H1 (cell line): ENCODE results near the gene IFT122. TPM values are rescaled to one million over a fixed set of nuclear protein-coding genes. Genes with fewer than 3 reads are reported as not detected.
A peak's percentile ranks its signal among the peaks of the same experiment; 100 is the strongest.

Source experiments
- CTCF ChIA-PET: fragments of 300-600 bp; sonication (Branson Sonifier 250); formaldehyde crosslinking; loops from one replicate; lab custom pipeline; 2021; ENCODE audit not compliant: partially characterized antibody; lab: Charles Lee
- POLR2A ChIA-PET: fragments of 300-600 bp; sonication (Branson Sonifier 250); formaldehyde crosslinking; loops from one replicate; lab custom pipeline; 2021; ENCODE audit warnings: inconsistent platforms; ENCODE audit not compliant: partially characterized antibody; lab: Charles Lee
- DNase-seq, 2 experiments: peaks; one replicate each; pipeline versions ENCODE4 v3.0.0 to v3.0.0-alpha.2; 2010 to 2022; ENCODE audit warnings: low spot score in 2 of 2, low read depth in 1 of 2, mixed read lengths in 1 of 2
- FAIRE-seq: peaks from 2 replicates; lab custom pipeline; 2011; peaks lifted over from hg19 to GRCh38; lab: Jason Lieb, UNC
- H2AFZ ChIP-seq: 2 replicates; pipeline ENCODE4 v1.8.1; 2012; ENCODE audit warnings: low read length, inconsistent platforms
- H2AK5ac ChIP-seq: 2 replicates; pipeline ENCODE4 v1.6.1; 2013; ENCODE audit warnings: low read depth, low read length
- H2BK120ac ChIP-seq: replicated peaks from 2 replicates; pipeline ENCODE3; 2013; ENCODE audit warnings: low read depth, low read length, inconsistent platforms
- H2BK12ac ChIP-seq: 2 replicates; pipeline ENCODE4 v1.6.1; 2013; ENCODE audit warnings: low read depth, low read length
- H2BK15ac ChIP-seq: 2 replicates; pipeline ENCODE4 v1.6.1; 2013; ENCODE audit warnings: low read length
- H2BK20ac ChIP-seq: 2 replicates; pipeline ENCODE4 v1.6.1; 2013; ENCODE audit warnings: low read length
- H2BK5ac ChIP-seq: 2 replicates; pipeline ENCODE4 v1.6.1; 2013; ENCODE audit warnings: low read depth, low read length
- H3K14ac ChIP-seq: 2 replicates; pipeline ENCODE4 v1.6.1; 2013; ENCODE audit warnings: inconsistent platforms; ENCODE audit not compliant: insufficient read length
- H3K18ac ChIP-seq: 2 replicates; pipeline ENCODE4 v1.6.1; 2013; ENCODE audit warnings: low read length; ENCODE audit errors: extremely low read depth
- H3K23ac ChIP-seq: 2 replicates; pipeline ENCODE4 v1.6.1; 2013; ENCODE audit warnings: inconsistent platforms; ENCODE audit not compliant: insufficient read length
- H3K23me2 ChIP-seq: 2 replicates; pipeline ENCODE4 v1.6.1; 2013; ENCODE audit warnings: low read depth, low read length
- H3K27ac ChIP-seq: 2 replicates; pipeline ENCODE4 v1.6.1; 2011; ENCODE audit warnings: low read depth, low read length, inconsistent platforms
- H3K27me3 ChIP-seq, 4 experiments: replicated peaks in 1 of 4; 1 replicate in 1 of 4; 2 replicates in 3 of 4; pipeline versions ENCODE4 v1.6.1 to v1.8.1; 2011 to 2013; ENCODE audit warnings: low read length in 3 of 4, mild to moderate bottlenecking in 3 of 4, inconsistent platforms in 2 of 4, mixed read lengths in 2 of 4, moderate library complexity in 1 of 4; ENCODE audit not compliant: control insufficient read depth in 3 of 4, insufficient read depth in 3 of 4; ENCODE audit errors: extremely low read depth in 1 of 4
- H3K36me3 ChIP-seq, 4 experiments: 2 replicates each; pipeline versions ENCODE4 v1.6.1 to v1.8.1; 2011 to 2013; ENCODE audit warnings: mild to moderate bottlenecking in 4 of 4, low read length in 3 of 4, moderate library complexity in 2 of 4, control low read depth in 1 of 4, inconsistent platforms in 1 of 4; ENCODE audit not compliant: insufficient read depth in 4 of 4, control insufficient read depth in 2 of 4
- H3K4ac ChIP-seq: replicated peaks from 2 replicates; pipeline ENCODE3; 2013; ENCODE audit warnings: low read length, low read depth, mixed read lengths, inconsistent platforms; ENCODE audit not compliant: insufficient read length
- H3K4me1 ChIP-seq, 4 experiments: replicated peaks in 1 of 4; 1 replicate in 1 of 4; 2 replicates in 3 of 4; pipeline versions ENCODE4 v1.6.1 to v1.8.1; 2011 to 2013; ENCODE audit warnings: low read length in 3 of 4, inconsistent platforms in 2 of 4, mixed read lengths in 1 of 4; ENCODE audit not compliant: insufficient read depth in 4 of 4, control insufficient read depth in 3 of 4
- H3K4me2 ChIP-seq, 2 experiments: 2 replicates each; pipeline versions ENCODE4 v1.6.1 to v1.8.1; 2011 to 2013; ENCODE audit warnings: low read depth in 2 of 2, low read length in 2 of 2, control low read depth in 1 of 2, inconsistent platforms in 1 of 2, mild to moderate bottlenecking in 1 of 2; ENCODE audit not compliant: insufficient read depth in 1 of 2
- H3K4me3 ChIP-seq, 4 experiments: fragments of 200-600, 300-600 bp in 1 of 4; sonication (generic), shearing (Covaris generic), sonication (Bioruptor Twin) in 1 of 4; 2 replicates each; pipeline versions ENCODE4 v1.5.1 to v1.8.1; 2011 to 2016; ENCODE audit warnings: low read length in 4 of 4, low read depth in 3 of 4, control low read depth in 2 of 4, inconsistent platforms in 2 of 4, mild to moderate bottlenecking in 2 of 4, mixed read lengths in 1 of 4, moderate library complexity in 1 of 4; ENCODE audit not compliant: insufficient read depth in 2 of 4; ENCODE audit errors: extremely low read depth in 1 of 4
- H3K56ac ChIP-seq: replicated peaks from 2 replicates; pipeline ENCODE3; 2013; ENCODE audit warnings: low read depth, mild to moderate bottlenecking, mixed read lengths, low read length, inconsistent platforms; ENCODE audit not compliant: insufficient read length
- H3K79me1 ChIP-seq: 2 replicates; pipeline ENCODE4 v1.6.1; 2013; ENCODE audit warnings: low read depth, low read length, control low read depth
- H3K79me2 ChIP-seq, 2 experiments: 2 replicates each; pipeline versions ENCODE4 v1.6.1 to v1.8.1; 2012 to 2013; ENCODE audit warnings: low read length in 2 of 2, mild to moderate bottlenecking in 2 of 2, inconsistent platforms in 1 of 2; ENCODE audit not compliant: insufficient read depth in 2 of 2, control insufficient read depth in 1 of 2
- H3K9ac ChIP-seq, 4 experiments: replicated peaks in 1 of 4; 1 replicate in 1 of 4; 2 replicates in 3 of 4; pipeline versions ENCODE4 v1.6.1 to v1.8.1; 2011 to 2013; ENCODE audit warnings: low read depth in 3 of 4, low read length in 3 of 4, control low read depth in 2 of 4, mild to moderate bottlenecking in 2 of 4, moderate library complexity in 2 of 4, inconsistent platforms in 1 of 4; ENCODE audit errors: extremely low read depth in 1 of 4
- H3K9me3 ChIP-seq, 2 experiments: 2 replicates each; pipeline versions ENCODE4 v1.6.1 to v1.8.1; 2012 to 2013; ENCODE audit warnings: mild to moderate bottlenecking in 2 of 2, moderate library complexity in 2 of 2, control low read depth in 1 of 2, inconsistent platforms in 1 of 2, low read depth in 1 of 2, low read length in 1 of 2, mixed read lengths in 1 of 2; ENCODE audit not compliant: insufficient read depth in 2 of 2
- H4K20me1 ChIP-seq, 2 experiments: replicated peaks in 1 of 2; 2 replicates each; pipeline versions ENCODE3 to v1.8.1; 2011 to 2013; ENCODE audit warnings: inconsistent platforms in 2 of 2, low read length in 2 of 2, mild to moderate bottlenecking in 1 of 2; ENCODE audit not compliant: insufficient read depth in 2 of 2, control insufficient read depth in 1 of 2
- H4K5ac ChIP-seq: 2 replicates; pipeline ENCODE4 v1.6.1; 2013; ENCODE audit warnings: low read length, low read depth, mixed read lengths, inconsistent platforms; ENCODE audit not compliant: insufficient read length
- H4K8ac ChIP-seq: 2 replicates; pipeline ENCODE4 v1.8.0; 2013; ENCODE audit warnings: mild to moderate bottlenecking, moderate library complexity, low read length, inconsistent platforms; ENCODE audit not compliant: insufficient read depth; ENCODE audit errors: extremely low read depth
- H4K91ac ChIP-seq: replicated peaks from 2 replicates; pipeline ENCODE3; 2013; ENCODE audit warnings: low read length, mixed read lengths, inconsistent platforms; ENCODE audit not compliant: insufficient read length
- RAD21 ChIP-seq, 2 experiments: IDR thresholded peaks in 1 of 2; conservative IDR thresholded peaks in 1 of 2; 2 replicates each; pipeline ENCODE4 v1.6.1; 2011; ENCODE audit warnings: low read depth in 2 of 2, low read length in 2 of 2, improper control_type of control experiment in 1 of 2, inconsistent platforms in 1 of 2, mild to moderate bottlenecking in 1 of 2, moderate library complexity in 1 of 2
- WGBS, 2 experiments: shearing (Covaris generic) in 1 of 2; methylation state at CpG; one replicate each; pipeline versions ENCODE4 v1.1.6 to v1.1.7; 2013 to 2015; ENCODE audit warnings: low lambda C conversion rate in 2 of 2, mixed read lengths in 2 of 2, inconsistent platforms in 1 of 2, low coverage in 1 of 2, missing lambda C conversion rate in 1 of 2; ENCODE audit not compliant: insufficient replicate concordance in 2 of 2, insufficient coverage in 1 of 2, insufficient read length in 1 of 2; ENCODE audit errors: extremely low coverage in 1 of 2, missing lambda C conversion rate in 1 of 2; 5-methylcytosine and 5-hydroxymethylcytosine counted together
- polyA plus RNA-seq, 7 experiments: library from polyadenylated mRNA; depleted of rRNA in 3 of 7; stranded (reverse) in 5 of 7; unstranded in 2 of 7; fragments of >200 nt in 5 of 7; fragments of 200-250 nt in 2 of 7; gene quantifications; 1 replicate in 5 of 7; 2 replicates in 1 of 7; 4 replicates in 1 of 7; pipeline versions ENCODE4 v1.2.1 to v1.2.3, GENCODE V29; 2011 to 2013; ENCODE audit warnings: missing spikeins in 2 of 7, mixed read lengths in 2 of 7
- total RNA-seq: library from RNA; stranded (reverse); fragmentation: NEBNext Ultra II Directional; extraction: Animal tissue kit (Norgen Biotek cat#: 25700); gene quantifications from 2 replicates; pipeline ENCODE4 v1.2.1, GENCODE V29; 2021
- TF ChIP-seq, protein P1 (sequence below): IDR thresholded peaks from 2 replicates; pipeline ENCODE4 v1.6.1; 2011; ENCODE audit warnings: low read length, improper control_type of control experiment

IFT122 gene
- total and polyA plus RNA-seq, 2 of the 8 experiments (the other 6 are each of a cell fraction or from before 2014, with no cell fraction given): 23.7 to 25.1 TPM

GRCh38 chr3:129552287-129553050, 112.4 kb downstream of the IFT122 start:
- no peaks in the 10 kb centered on the region for H3K79me1 ChIP-seq
- TF ChIP-seq, protein P1, sequence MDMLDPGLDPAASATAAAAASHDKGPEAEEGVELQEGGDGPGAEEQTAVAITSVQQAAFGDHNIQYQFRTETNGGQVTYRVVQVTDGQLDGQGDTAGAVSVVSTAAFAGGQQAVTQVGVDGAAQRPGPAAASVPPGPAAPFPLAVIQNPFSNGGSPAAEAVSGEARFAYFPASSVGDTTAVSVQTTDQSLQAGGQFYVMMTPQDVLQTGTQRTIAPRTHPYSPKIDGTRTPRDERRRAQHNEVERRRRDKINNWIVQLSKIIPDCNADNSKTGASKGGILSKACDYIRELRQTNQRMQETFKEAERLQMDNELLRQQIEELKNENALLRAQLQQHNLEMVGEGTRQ: no peak
- TF ChIP-seq RAD21 (IDR thresholded peaks at IDR 0.05 in 1 of 2, conservative IDR thresholded peaks at IDR 0.05 in 1 of 2; ENCODE audit: low read depth in 2 of 2, low read length in 2 of 2): peak in 1 of 2 experiments; percentile 24; a peak in 1 of 4 replicates
- TF ChIP-seq, all 59 proteins: peak for 1
- H3K27ac ChIP-seq: no peak overlapping the region
- no peak overlapping the region for H4K5ac ChIP-seq
- CTCF ChIA-PET: interaction anchor here (0.6 to 11.3 kb wide), 10 partner anchors 10 to 398 kb away, joined by 3 to 93 read pairs (median 4); no protein-coding TSS in a partner anchor
- H2BK120ac ChIP-seq: no peak overlapping the region
- no peaks in the 10 kb centered on the region; the same call in 1 of the 2 replicates for H3K23me2 ChIP-seq
- no peak overlapping the region for H2AFZ ChIP-seq
- no peak overlapping the region for H2BK5ac ChIP-seq
- peak overlapping the region; percentile 21 for H3K4ac ChIP-seq
- peaks cover 3 to 15% (median 9%) of the 10 kb centered on the region in 4 experiments for H3K4me1 ChIP-seq
- H4K91ac ChIP-seq: peak overlapping the region; percentile 0
- H3K4me2 ChIP-seq: no peak overlapping the region
- DNase-seq (no peak), FAIRE-seq (no peak)
- H3K36me3 ChIP-seq: no peaks in the 10 kb centered on the region
- H3K9ac ChIP-seq: no peak overlapping the region
- H3K4me3 ChIP-seq: no peak overlapping the region
- peak overlapping the region; percentile 6; the same call in 1 of the 2 replicates for H2BK12ac ChIP-seq
- H3K23ac ChIP-seq: no peak overlapping the region
- no peak overlapping the region for H4K8ac ChIP-seq
- POLR2A ChIA-PET: no interaction called here
- H2AK5ac ChIP-seq: no peak overlapping the region; the same call in 1 of the 2 replicates
- peak overlapping the region; percentile 68; the same call in 1 of the 2 replicates for H3K18ac ChIP-seq
- H3K56ac ChIP-seq: no peak overlapping the region
- H3K9me3 ChIP-seq: no peaks in the 10 kb centered on the region
- WGBS, 2 experiments: 85% methylated on average over 10 of the region's 10 CpGs; no CpG with 5 or more reads in 1 of the 2 experiments
- H4K20me1 ChIP-seq: peaks cover 0 to 1% of the 10 kb centered on the region in 2 experiments
- peak overlapping the region; percentile 55 for H2BK15ac ChIP-seq
- no peaks in the 10 kb centered on the region for H3K79me2 ChIP-seq
- 0 out of 2 replicates have a peak overlapping the region, but pooled peaks have one; percentile 48 for H2BK20ac ChIP-seq
- H3K27me3 ChIP-seq: no peaks in the 10 kb centered on the region; a peak in 1 of 7 replicates
- no peak overlapping the region for H3K14ac ChIP-seq
